HEK293 (cell line): ENCODE measurements around the gene CPN2.

Source experiments
- AEBP2 ChIP-seq: fragments of 450-650 bp; formaldehyde crosslinking; IDR thresholded peaks from 2 replicates; pipeline ENCODE4 v1.5.1; 2016; ENCODE audit warnings: missing biosample characterization, missing genetic modification characterization, borderline replicate concordance
- GLI4 ChIP-seq: fragments of 450-650 bp; formaldehyde crosslinking; IDR thresholded peaks from 2 replicates; pipeline ENCODE4 v1.5.1; 2016; ENCODE audit warnings: missing biosample characterization, missing genetic modification characterization
- GLIS1 ChIP-seq: fragments of 450-650 bp; formaldehyde crosslinking; IDR thresholded peaks from 2 replicates; pipeline ENCODE4 v1.5.1; 2016; ENCODE audit warnings: missing biosample characterization, missing genetic modification characterization
- HIC1 ChIP-seq: fragments of 450-650 bp; formaldehyde crosslinking; IDR thresholded peaks from 2 replicates; pipeline ENCODE4 v1.5.1; 2016; ENCODE audit warnings: missing biosample characterization, missing genetic modification characterization
- KLF1 ChIP-seq: fragments of 450-650 bp; formaldehyde crosslinking; IDR thresholded peaks from 2 replicates; pipeline ENCODE4 v1.5.1; 2016; ENCODE audit warnings: missing biosample characterization, missing genetic modification characterization
- KLF16 ChIP-seq: fragments of 450-650 bp; formaldehyde crosslinking; IDR thresholded peaks from 2 replicates; pipeline ENCODE4 v1.5.1; 2017; ENCODE audit warnings: missing biosample characterization, missing genetic modification characterization
- KLF9 ChIP-seq: fragments of 450-650 bp; formaldehyde crosslinking; IDR thresholded peaks from 2 replicates; pipeline ENCODE4 v1.5.1; 2016; ENCODE audit warnings: missing biosample characterization, missing genetic modification characterization, low read depth
- RBAK ChIP-seq: fragments of 450-650 bp; formaldehyde crosslinking; IDR thresholded peaks from 2 replicates; pipeline ENCODE4 v1.5.1; 2016; ENCODE audit warnings: missing biosample characterization, missing genetic modification characterization
- TRIM28 ChIP-seq: IDR thresholded peaks from 2 replicates; pipeline ENCODE4 v1.6.1; 2011; ENCODE audit warnings: low read length, control low read depth, borderline replicate concordance
- TSHZ1 ChIP-seq: fragments of 450-650 bp; formaldehyde crosslinking; IDR thresholded peaks from 2 replicates; pipeline ENCODE4 v1.5.1; 2016; ENCODE audit warnings: missing biosample characterization, missing genetic modification characterization, borderline replicate concordance
- YY1 ChIP-seq: fragments of 450-650 bp; formaldehyde crosslinking; IDR thresholded peaks from 2 replicates; pipeline ENCODE4 v1.5.1; 2018; ENCODE audit warnings: missing biosample characterization, missing genetic modification characterization
- ZNF10 ChIP-seq: fragments of 450-650 bp; formaldehyde crosslinking; IDR thresholded peaks from 2 replicates; pipeline ENCODE4 v1.5.1; 2017; ENCODE audit warnings: missing biosample characterization, missing genetic modification characterization
- ZNF121 ChIP-seq: fragments of 450-650 bp; formaldehyde crosslinking; IDR thresholded peaks from 2 replicates; pipeline ENCODE4 v1.5.1; 2016; ENCODE audit warnings: missing biosample characterization, missing genetic modification characterization
- ZNF155 ChIP-seq: fragments of 450-650 bp; formaldehyde crosslinking; IDR thresholded peaks from 2 replicates; pipeline ENCODE4 v1.5.1; 2016; ENCODE audit warnings: missing biosample characterization, missing genetic modification characterization
- ZNF19 ChIP-seq: fragments of 450-650 bp; formaldehyde crosslinking; IDR thresholded peaks from 2 replicates; pipeline ENCODE4; 2016; ENCODE audit warnings: missing biosample characterization, missing genetic modification characterization, low read depth
- ZNF211 ChIP-seq: fragments of 450-650 bp; formaldehyde crosslinking; IDR thresholded peaks from 2 replicates; pipeline ENCODE4 v1.5.1; 2016; ENCODE audit warnings: low read depth, missing biosample characterization, missing genetic modification characterization
- ZNF335 ChIP-seq: fragments of 450-650 bp; formaldehyde crosslinking; conservative IDR thresholded peaks from 2 replicates; pipeline ENCODE4 v1.5.1; 2016; ENCODE audit warnings: missing biosample characterization, missing genetic modification characterization
- ZNF341 ChIP-seq: fragments of 450-650 bp; formaldehyde crosslinking; IDR thresholded peaks from 2 replicates; pipeline ENCODE4; 2016; ENCODE audit warnings: low read depth, missing biosample characterization, missing genetic modification characterization
- ZNF366 ChIP-seq: fragments of 450-650 bp; formaldehyde crosslinking; conservative IDR thresholded peaks from 2 replicates; pipeline ENCODE4 v1.5.1; 2016; ENCODE audit warnings: missing biosample characterization, missing genetic modification characterization
- ZNF560 ChIP-seq: fragments of 450-650 bp; formaldehyde crosslinking; IDR thresholded peaks from 2 replicates; pipeline ENCODE4 v1.5.1; 2017; ENCODE audit warnings: missing biosample characterization, missing genetic modification characterization, borderline replicate concordance
- ZNF654 ChIP-seq: fragments of 450-650 bp; formaldehyde crosslinking; IDR thresholded peaks from 2 replicates; pipeline ENCODE4 v1.5.1; 2016; ENCODE audit warnings: low read depth, missing biosample characterization, missing genetic modification characterization
- ZNF660 ChIP-seq: fragments of 450-650 bp; IDR thresholded peaks from 2 replicates; pipeline ENCODE4 v1.5.1; 2018; ENCODE audit warnings: missing biosample characterization, mild to moderate bottlenecking, missing genetic modification characterization
- ZNF76 ChIP-seq: fragments of 450-650 bp; formaldehyde crosslinking; IDR thresholded peaks from 2 replicates; pipeline ENCODE4; 2016; ENCODE audit warnings: low read depth, missing biosample characterization, missing genetic modification characterization, borderline replicate concordance
- ZNF768 ChIP-seq: fragments of 450-650 bp; formaldehyde crosslinking; IDR thresholded peaks from 2 replicates; pipeline ENCODE4 v1.5.1; 2018; ENCODE audit warnings: missing biosample characterization, mild to moderate bottlenecking, missing genetic modification characterization
- ZXDB ChIP-seq: fragments of 450-650 bp; formaldehyde crosslinking; IDR thresholded peaks from 2 replicates; pipeline ENCODE4 v1.5.1; 2016; ENCODE audit warnings: missing biosample characterization, missing genetic modification characterization
- TF ChIP-seq, protein P1 (sequence below): fragments of 450-650 bp; formaldehyde crosslinking; IDR thresholded peaks from 2 replicates; pipeline ENCODE4 v1.5.1; 2016; ENCODE audit warnings: missing biosample characterization, missing genetic modification characterization
- TF ChIP-seq, protein P2 (sequence below): fragments of 450-650 bp; formaldehyde crosslinking; IDR thresholded peaks from 2 replicates; pipeline ENCODE4 v1.5.1; 2017; ENCODE audit warnings: missing biosample characterization, missing genetic modification characterization
- TF ChIP-seq, protein P3 (sequence below): fragments of 450-650 bp; formaldehyde crosslinking; IDR thresholded peaks from 2 replicates; pipeline ENCODE4 v1.5.1; 2017; ENCODE audit warnings: missing biosample characterization, missing genetic modification characterization

CPN2 gene

DNA sequence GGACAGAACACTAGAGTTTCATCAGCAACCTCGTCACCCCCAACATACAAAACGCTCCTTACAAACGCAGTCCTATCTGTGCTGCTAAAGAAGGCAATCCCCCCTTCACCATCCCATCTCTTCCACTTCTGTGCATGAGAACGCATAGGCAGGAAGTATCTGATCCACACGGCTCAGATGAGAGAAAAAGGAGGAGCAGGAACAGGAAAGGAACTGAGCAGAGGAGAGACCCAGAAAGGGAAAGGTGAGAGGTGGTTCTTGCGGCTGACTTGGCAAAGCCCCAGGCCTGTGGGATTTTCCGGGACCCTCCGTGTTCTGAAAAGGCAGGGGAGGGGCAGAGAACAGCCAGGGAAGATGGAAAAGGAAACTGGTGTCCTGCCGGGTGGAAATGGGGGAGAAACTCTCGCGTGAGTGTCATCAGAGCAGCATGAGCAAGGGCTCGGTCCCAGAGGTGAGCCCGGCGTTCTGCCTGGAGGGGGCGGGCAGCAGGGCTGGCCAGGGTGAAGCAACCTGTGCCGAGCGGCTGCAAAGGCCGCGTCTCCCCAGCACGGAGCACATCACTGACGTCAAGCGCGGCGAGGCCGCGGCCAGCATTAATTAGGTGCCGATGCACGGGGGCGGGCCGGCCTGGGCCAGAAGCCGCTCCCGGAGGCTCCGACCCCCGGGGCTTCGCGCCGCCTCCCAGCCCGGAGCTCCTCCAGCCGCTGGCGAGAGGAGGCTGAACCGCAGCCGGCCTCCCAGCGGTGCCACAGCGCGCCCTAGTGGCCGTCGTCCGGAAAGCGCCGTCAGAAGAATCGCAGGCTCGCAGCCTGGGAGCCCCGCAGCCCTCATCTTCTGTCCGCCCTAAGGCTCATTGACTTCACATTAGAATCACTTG lies 35.8 kb downstream of the CPN2 start (continued):
- TF ChIP-seq ZNF366 (tag by site-specific recombination) (peak; percentile 58; the same call in 1 of the 2 replicates), ZNF654 (tag by site-specific recombination) (peak; percentile 75), GLI4 (tag by site-specific recombination) (peak; percentile 61; the same call in 1 of the 2 replicates), KLF9 (tag by site-specific recombination) (peak; percentile 84), TRIM28 (peak; percentile 45; the same call in 1 of the 2 replicates), TSHZ1 (tag by site-specific recombination) (no peak), ZNF560 (tag by site-specific recombination) (no peak), ZNF211 (tag by site-specific recombination) (no peak), ZXDB (peak; percentile 58), ZNF341 (tag by site-specific recombination) (peak; percentile 99), ZNF76 (tag by site-specific recombination) (0 out of 2 replicates have a peak, but pooled peaks have one; percentile 68), AEBP2 (tag by site-specific recombination) (no peak), KLF16 (tag by site-specific recombination) (peak; percentile 83; the same call in 1 of the 2 replicates), ZNF335 (peak; percentile 92), ZNF660 (tag by site-specific recombination) (peak; percentile 96), ZNF155 (tag by site-specific recombination) (no peak), KLF1 (tag by site-specific recombination) (peak; percentile 44; the same call in 1 of the 2 replicates), ZNF19 (no peak), ZNF121 (tag by site-specific recombination) (peak; percentile 77), ZNF768 (tag by site-specific recombination) (no peak), GLIS1 (tag by site-specific recombination) (peak; percentile 94), ZNF10 (peak; percentile 98), HIC1 (tag by site-specific recombination) (peak; percentile 86), YY1 (peak; percentile 56; the same call in 1 of the 2 replicates), RBAK (tag by site-specific recombination) (no peak)
- TF ChIP-seq, protein P1, sequence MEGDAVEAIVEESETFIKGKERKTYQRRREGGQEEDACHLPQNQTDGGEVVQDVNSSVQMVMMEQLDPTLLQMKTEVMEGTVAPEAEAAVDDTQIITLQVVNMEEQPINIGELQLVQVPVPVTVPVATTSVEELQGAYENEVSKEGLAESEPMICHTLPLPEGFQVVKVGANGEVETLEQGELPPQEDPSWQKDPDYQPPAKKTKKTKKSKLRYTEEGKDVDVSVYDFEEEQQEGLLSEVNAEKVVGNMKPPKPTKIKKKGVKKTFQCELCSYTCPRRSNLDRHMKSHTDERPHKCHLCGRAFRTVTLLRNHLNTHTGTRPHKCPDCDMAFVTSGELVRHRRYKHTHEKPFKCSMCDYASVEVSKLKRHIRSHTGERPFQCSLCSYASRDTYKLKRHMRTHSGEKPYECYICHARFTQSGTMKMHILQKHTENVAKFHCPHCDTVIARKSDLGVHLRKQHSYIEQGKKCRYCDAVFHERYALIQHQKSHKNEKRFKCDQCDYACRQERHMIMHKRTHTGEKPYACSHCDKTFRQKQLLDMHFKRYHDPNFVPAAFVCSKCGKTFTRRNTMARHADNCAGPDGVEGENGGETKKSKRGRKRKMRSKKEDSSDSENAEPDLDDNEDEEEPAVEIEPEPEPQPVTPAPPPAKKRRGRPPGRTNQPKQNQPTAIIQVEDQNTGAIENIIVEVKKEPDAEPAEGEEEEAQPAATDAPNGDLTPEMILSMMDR (tag by site-specific recombination): peak; percentile 88
- TF ChIP-seq, protein P2, sequence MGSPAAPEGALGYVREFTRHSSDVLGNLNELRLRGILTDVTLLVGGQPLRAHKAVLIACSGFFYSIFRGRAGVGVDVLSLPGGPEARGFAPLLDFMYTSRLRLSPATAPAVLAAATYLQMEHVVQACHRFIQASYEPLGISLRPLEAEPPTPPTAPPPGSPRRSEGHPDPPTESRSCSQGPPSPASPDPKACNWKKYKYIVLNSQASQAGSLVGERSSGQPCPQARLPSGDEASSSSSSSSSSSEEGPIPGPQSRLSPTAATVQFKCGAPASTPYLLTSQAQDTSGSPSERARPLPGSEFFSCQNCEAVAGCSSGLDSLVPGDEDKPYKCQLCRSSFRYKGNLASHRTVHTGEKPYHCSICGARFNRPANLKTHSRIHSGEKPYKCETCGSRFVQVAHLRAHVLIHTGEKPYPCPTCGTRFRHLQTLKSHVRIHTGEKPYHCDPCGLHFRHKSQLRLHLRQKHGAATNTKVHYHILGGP: no peak
- TF ChIP-seq, protein P3, sequence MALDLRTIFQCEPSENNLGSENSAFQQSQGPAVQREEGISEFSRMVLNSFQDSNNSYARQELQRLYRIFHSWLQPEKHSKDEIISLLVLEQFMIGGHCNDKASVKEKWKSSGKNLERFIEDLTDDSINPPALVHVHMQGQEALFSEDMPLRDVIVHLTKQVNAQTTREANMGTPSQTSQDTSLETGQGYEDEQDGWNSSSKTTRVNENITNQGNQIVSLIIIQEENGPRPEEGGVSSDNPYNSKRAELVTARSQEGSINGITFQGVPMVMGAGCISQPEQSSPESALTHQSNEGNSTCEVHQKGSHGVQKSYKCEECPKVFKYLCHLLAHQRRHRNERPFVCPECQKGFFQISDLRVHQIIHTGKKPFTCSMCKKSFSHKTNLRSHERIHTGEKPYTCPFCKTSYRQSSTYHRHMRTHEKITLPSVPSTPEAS (tag by site-specific recombination): peak; percentile 52
